Left lung (tissue), 14 donors: ENCODE data around the gene AMZ2. TPM values are rescaled to one million over a fixed set of nuclear protein-coding genes. Genes with fewer than 3 reads are reported as not detected.

Experiments
- ATAC-seq: fragments of 200-7000 bp; cut with Tn5 transposase; one replicate; pipeline ENCODE4 v1.9.1; 2020; ENCODE audit warnings: moderate library complexity
- DNase-seq, 4 donors: peaks; one replicate each; pipeline ENCODE4 v3.0.0-alpha.2; 2013 to 2020
- H3K27ac ChIP-seq, 2 donors: fragments of 200-600 bp; sonication (generic) in 1 of 2; one replicate each; pipeline versions ENCODE4 v1.5.0 to v1.8.0; 2020 to 2021
- H3K27me3 ChIP-seq, 2 donors: fragments of 200-600 bp; sonication (generic) in 1 of 2; one replicate each; pipeline versions ENCODE4 v1.5.0 to v1.8.0; 2020 to 2021
- H3K36me3 ChIP-seq, 2 donors: fragments of 200-600 bp; sonication (generic) in 1 of 2; one replicate each; pipeline versions ENCODE4 v1.5.0 to v1.8.0; 2020 to 2021
- H3K4me1 ChIP-seq, 2 donors: fragments of 200-600 bp; one replicate each; pipeline ENCODE4 v1.8.0; 2021
- H3K4me3 ChIP-seq, 2 donors: fragments of 200-600 bp; sonication (generic) in 1 of 2; one replicate each; pipeline versions ENCODE4 v1.5.0 to v1.8.0; 2020 to 2021; ENCODE audit warnings: mild to moderate bottlenecking in 1 of 2
- H3K9me3 ChIP-seq, 2 donors: fragments of 200-600 bp; sonication (generic) in 1 of 2; one replicate each; pipeline versions ENCODE4 v1.5.0 to v1.8.0; 2020 to 2021
- intact Hi-C, 2 donors: fragments of 100-400 bp; cut with DNase I; formaldehyde crosslinking; loops; one replicate each; pipeline versions ENCODE4 v1.11.2 to v1.14.2; 2022
- long read RNA-seq, 12 donors: library from polyadenylated mRNA in 2 of 12; unstranded in 2 of 12; transcript quantifications; one replicate each; pipeline ENCODE4 v2.0.0 and lab custom pipeline, GENCODE V29; 2019 to 2026
- polyA plus RNA-seq, 6 donors: library from polyadenylated mRNA; unstranded; fragments of 120-200 nt; gene quantifications; one replicate each; pipeline ENCODE4 v1.2.1, GENCODE V29; 2013; ENCODE audit not compliant: insufficient read length in 6 of 6
- total RNA-seq, 2 donors: library from RNA; stranded (reverse); fragmentation: NEBNext Ultra II Directional; extraction: Animal tissue kit (Norgen Biotek cat#: 25700); gene quantifications; one replicate each; pipeline ENCODE4 v1.2.1, GENCODE V29; 2021
- TF ChIP-seq, protein P1 (sequence below), 2 donors: fragments of 200-600 bp; sonication (generic) in 1 of 2; IDR thresholded peaks; one replicate each; pipeline versions ENCODE4 v1.5.0 to v1.8.0; 2021; ENCODE audit warnings: antibody characterized with exemption in 2 of 2
- donor health status: DM: no; HTN: yes; CAD: no.
- donor health status: DM: no; HTN: no; CAD: no.

AMZ2 gene
- 10 to 100 TPM; 48.4 to 66.7 TPM for total RNA-seq
- 10 to 100 TPM; 67.7 to 86.1 (median 77.6) TPM for polyA plus RNA-seq
- long read RNA-seq, donor 1, transcript AMZ2-202 (7 exons, 2,402 nt) = minor isoform, 16 of 75 reads
- long read RNA-seq, donor 1, transcript AMZ2-203 (8 exons, 1,378 nt) = minor isoform, 5 of 75 reads
- long read RNA-seq, donor 1, transcript AMZ2-206 (6 exons, 2,257 nt) = major isoform, 26 of 75 reads
- long read RNA-seq, donor 1, partial matches to known transcripts = 28 of 75 reads
- long read RNA-seq, donor 1, other reads (novel, unspliced or antisense) = 0 of 75 reads
- long read RNA-seq, donor 2, transcript AMZ2-203 (8 exons, 1,378 nt) = minor isoform, 5 of 44 reads
- long read RNA-seq, donor 2, transcript AMZ2-206 (6 exons, 2,257 nt) = major isoform, 13 of 44 reads
- long read RNA-seq, donor 2, transcript AMZ2-202 (7 exons, 2,402 nt) = minor isoform, 12 of 44 reads
- long read RNA-seq, donor 2, partial matches to known transcripts = 9 of 44 reads
- long read RNA-seq, donor 2, other reads (novel, unspliced or antisense) = 5 of 44 reads
- long read RNA-seq, donor 3, transcript AMZ2-206 (6 exons, 2,257 nt) = major isoform, 15 of 30 reads
- long read RNA-seq, donor 3, transcript AMZ2-203 (8 exons, 1,378 nt) = minor isoform, 5 of 30 reads
- long read RNA-seq, donor 3, transcript AMZ2-202 (7 exons, 2,402 nt) = minor isoform, 8 of 30 reads
- long read RNA-seq, donor 3, partial matches to known transcripts = 0 of 30 reads
- long read RNA-seq, donor 3, other reads (novel, unspliced or antisense) = 0 of 30 reads
- long read RNA-seq, donor 4, transcript AMZ2-203 (8 exons, 1,378 nt) = minor isoform, 7 of 27 reads
- long read RNA-seq, donor 4, transcript AMZ2-202 (7 exons, 2,402 nt) = major isoform, 11 of 27 reads
- long read RNA-seq, donor 4, partial matches to known transcripts = 2 of 27 reads
- long read RNA-seq, donor 4, other reads (novel, unspliced or antisense) = 7 of 27 reads
- long read RNA-seq, donor 5, transcript AMZ2-202 (7 exons, 2,402 nt) = major isoform, 21 of 62 reads
- long read RNA-seq, donor 5, transcript AMZ2-206 (6 exons, 2,257 nt) = minor isoform, 20 of 62 reads
- long read RNA-seq, donor 5, partial matches to known transcripts = 17 of 62 reads
- long read RNA-seq, donor 5, other reads (novel, unspliced or antisense) = 0 of 62 reads
- long read RNA-seq, donor 6, transcript AMZ2-203 (8 exons, 1,378 nt) = minor isoform, 6 of 54 reads
- long read RNA-seq, donor 6, transcript AMZ2-202 (7 exons, 2,402 nt) = major isoform, 20 of 54 reads
- long read RNA-seq, donor 6, transcript AMZ2-206 (6 exons, 2,257 nt) = minor isoform, 18 of 54 reads
- long read RNA-seq, donor 6, partial matches to known transcripts = 10 of 54 reads
- long read RNA-seq, donor 6, other reads (novel, unspliced or antisense) = 0 of 54 reads
- long read RNA-seq, donor 7, transcript AMZ2-206 (6 exons, 2,257 nt) = major isoform, 11 of 33 reads
- long read RNA-seq, donor 7, transcript AMZ2-202 (7 exons, 2,402 nt) = major isoform, 11 of 33 reads
- long read RNA-seq, donor 7, partial matches to known transcripts = 7 of 33 reads
- long read RNA-seq, donor 7, other reads (novel, unspliced or antisense) = 0 of 33 reads
- long read RNA-seq, donor 8, transcript AMZ2-206 (6 exons, 2,257 nt) = major isoform, 20 of 51 reads
- long read RNA-seq, donor 8, transcript AMZ2-202 (7 exons, 2,402 nt) = minor isoform, 12 of 51 reads
- long read RNA-seq, donor 8, partial matches to known transcripts = 11 of 51 reads
- long read RNA-seq, donor 8, other reads (novel, unspliced or antisense) = 5 of 51 reads
- long read RNA-seq, donor 9 = 0 reads
- long read RNA-seq, donor 10, transcript AMZ2-202 (7 exons, 2,402 nt) = major isoform, 6 of 15 reads
- long read RNA-seq, donor 10, partial matches to known transcripts = 0 of 15 reads
- long read RNA-seq, donor 10, other reads (novel, unspliced or antisense) = 6 of 15 reads
- long read RNA-seq, donor 11 = 0 reads
- long read RNA-seq, donor 12, transcript AMZ2-202 (7 exons, 2,402 nt) = major isoform, 12 of 37 reads
- long read RNA-seq, donor 12, transcript AMZ2-206 (6 exons, 2,257 nt) = minor isoform, 8 of 37 reads
- long read RNA-seq, donor 12, partial matches to known transcripts = 15 of 37 reads
- long read RNA-seq, donor 12, other reads (novel, unspliced or antisense) = 0 of 37 reads

DNA sequence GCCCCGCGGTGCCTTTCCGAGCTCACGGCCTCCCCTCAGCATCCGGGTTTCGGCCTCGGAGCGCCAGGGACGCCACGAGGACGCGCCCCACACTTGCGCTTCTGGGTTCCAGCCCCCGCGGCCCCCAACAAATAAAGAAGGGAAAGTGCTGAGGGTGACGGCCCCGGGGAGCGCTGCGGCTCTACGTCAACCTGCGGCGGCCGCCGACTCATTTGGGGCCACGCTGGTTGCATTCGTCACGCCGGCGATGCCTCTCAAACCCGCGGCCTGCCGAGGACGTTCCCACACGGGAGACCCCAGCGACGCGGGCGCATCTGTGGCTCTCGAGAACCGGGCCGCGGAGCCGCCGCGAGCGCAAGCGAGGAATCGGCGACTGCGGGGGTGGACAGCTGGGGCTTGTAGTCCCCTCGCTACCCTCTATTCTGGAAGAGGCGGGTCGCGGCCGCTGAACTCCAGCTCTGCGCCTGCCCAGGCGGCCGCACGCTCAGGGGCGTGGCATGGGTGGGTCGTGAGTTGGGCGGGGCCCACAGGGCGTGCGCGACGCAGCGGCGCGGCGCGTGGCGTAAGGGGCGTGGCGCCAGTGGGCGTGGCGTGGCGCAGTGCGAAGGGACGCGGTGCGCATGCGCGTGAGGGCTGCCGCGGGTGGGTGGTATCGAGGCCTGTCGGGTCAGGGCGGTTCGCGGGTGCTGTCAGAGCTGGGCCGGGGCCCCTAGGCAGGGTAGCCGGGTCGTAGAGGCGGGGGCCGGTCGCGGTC lies at the start of gene AMZ2:
Gene AMZ2, plus strand, starts transcription at position 599 of the 754 bp plus-strand sequence. CDS start 2,145 bp downstream, outside the sequence.
- no peaks in the 10 kb centered on the region for H3K9me3 ChIP-seq
- H3K4me1 ChIP-seq = peaks cover 10 to 24% of the 10 kb centered on the region in 2 donors
- H3K4me3 ChIP-seq = peak within 1 kb of the TSS; percentile 88 to 90
- peak within 1 kb of the TSS; percentile 94 to 97 for H3K27ac ChIP-seq
- H3K36me3 ChIP-seq = peaks cover 0 to 16% of the 10 kb centered on the region in 2 donors
- TF ChIP-seq, protein P1, sequence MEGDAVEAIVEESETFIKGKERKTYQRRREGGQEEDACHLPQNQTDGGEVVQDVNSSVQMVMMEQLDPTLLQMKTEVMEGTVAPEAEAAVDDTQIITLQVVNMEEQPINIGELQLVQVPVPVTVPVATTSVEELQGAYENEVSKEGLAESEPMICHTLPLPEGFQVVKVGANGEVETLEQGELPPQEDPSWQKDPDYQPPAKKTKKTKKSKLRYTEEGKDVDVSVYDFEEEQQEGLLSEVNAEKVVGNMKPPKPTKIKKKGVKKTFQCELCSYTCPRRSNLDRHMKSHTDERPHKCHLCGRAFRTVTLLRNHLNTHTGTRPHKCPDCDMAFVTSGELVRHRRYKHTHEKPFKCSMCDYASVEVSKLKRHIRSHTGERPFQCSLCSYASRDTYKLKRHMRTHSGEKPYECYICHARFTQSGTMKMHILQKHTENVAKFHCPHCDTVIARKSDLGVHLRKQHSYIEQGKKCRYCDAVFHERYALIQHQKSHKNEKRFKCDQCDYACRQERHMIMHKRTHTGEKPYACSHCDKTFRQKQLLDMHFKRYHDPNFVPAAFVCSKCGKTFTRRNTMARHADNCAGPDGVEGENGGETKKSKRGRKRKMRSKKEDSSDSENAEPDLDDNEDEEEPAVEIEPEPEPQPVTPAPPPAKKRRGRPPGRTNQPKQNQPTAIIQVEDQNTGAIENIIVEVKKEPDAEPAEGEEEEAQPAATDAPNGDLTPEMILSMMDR (IDR thresholded peaks at IDR 0.05) = peak in 1 of 2 donors; percentile 21
- ATAC-seq (peak; percentile 99), DNase-seq (peak; percentile 95 to 98 (median 98))
- no peaks in the 10 kb centered on the region for H3K27me3 ChIP-seq
- intact Hi-C loops = loop anchor here in 1 of 2 donors (10.0 kb wide), 1 partner anchor 207 kb away; the partner anchor contains the start of gene WIPI1

DNA sequence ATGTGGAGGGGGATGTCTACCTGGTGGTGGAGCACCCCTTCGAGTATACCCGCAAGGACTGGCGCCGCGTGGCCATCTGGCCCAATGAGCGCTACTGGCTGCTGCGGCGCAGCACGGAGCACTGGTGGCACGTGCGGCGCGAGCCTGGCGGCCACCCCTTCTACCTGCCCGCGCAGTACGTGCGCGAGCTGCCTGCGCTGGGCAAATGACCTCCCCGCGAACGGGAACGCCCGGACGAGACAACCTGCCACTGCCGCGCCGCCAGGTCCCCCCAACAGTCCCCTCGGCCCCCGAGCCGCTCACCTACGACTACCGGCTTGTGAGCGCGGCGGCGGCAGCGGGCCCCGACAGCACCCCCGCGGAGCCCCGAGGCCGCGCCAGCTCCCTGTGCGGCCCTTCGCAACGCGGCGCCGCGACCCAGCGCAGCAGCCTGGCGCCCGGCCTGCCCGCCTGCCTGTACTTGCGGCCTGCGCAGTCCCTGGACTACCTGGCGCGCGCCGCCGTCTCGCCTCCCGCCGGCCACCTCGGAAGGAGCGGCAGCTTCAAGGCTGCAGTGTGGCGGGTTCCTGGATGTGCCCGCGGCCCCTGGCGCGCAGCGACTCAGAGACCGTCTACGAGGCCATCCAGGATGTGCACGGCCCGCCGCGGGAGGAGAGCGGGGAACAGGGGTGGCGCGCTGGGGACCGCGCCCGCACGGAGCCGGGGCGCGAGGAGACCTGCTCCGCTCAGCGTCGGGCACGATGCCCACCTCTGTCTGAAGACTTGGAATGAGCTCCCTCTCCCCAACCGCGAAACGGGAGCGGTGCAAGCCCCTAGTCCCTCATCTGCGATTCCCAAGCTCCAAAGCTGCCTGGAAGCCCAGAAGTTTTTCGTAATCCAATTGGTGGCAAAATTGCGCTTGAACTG lies 48.7 kb upstream of the AMZ2 start:
- peaks cover 48 to 81% of the 10 kb centered on the region in 2 donors for H3K27me3 ChIP-seq
- peak in 1 of 4 donors; percentile 81 for DNase-seq
- H3K4me3 ChIP-seq = peak overlapping the region in 1 of 2 donors; percentile 25
- ATAC-seq = no peak
- H3K27ac ChIP-seq = no peak overlapping the region
- H3K4me1 ChIP-seq = peaks cover 21 to 54% of the 10 kb centered on the region in 2 donors
- H3K9me3 ChIP-seq = no peaks in the 10 kb centered on the region
- TF ChIP-seq, protein P1 (IDR thresholded peaks at IDR 0.05) = no peak
- H3K36me3 ChIP-seq = no peaks in the 10 kb centered on the region
- intact Hi-C loops = no loop called here

- Histone ChIP-seq H3K9me3 (no peaks in the 10 kb centered on the region), H3K4me3 (peak overlapping the region in 1 of 2 donors; percentile 25), H3K27me3 (peaks cover 48 to 78% of the 10 kb centered on the region in 2 donors), H3K36me3 (no peaks in the 10 kb centered on the region), H3K27ac (no peak overlapping the region), H3K4me1 (peaks cover 23 to 61% of the 10 kb centered on the region in 2 donors)
- ATAC-seq (no peak), DNase-seq (no peak)
- intact Hi-C loops = no loop called here
- TF ChIP-seq, protein P1 (IDR thresholded peaks at IDR 0.05) = no peak
These were observed 47.8 kb upstream of the AMZ2 start for GRCh38 chr17:68199837-68200688.
